ENCODE measurements around the gene DNAJC16. TPM values are rescaled to one million over a fixed set of nuclear protein-coding genes. Genes with fewer than 3 reads are reported as not detected.

DNAJC16 gene
- total and polyA plus RNA-seq, 9 of the 15 experiments (the other 6 are each of a cell fraction or from before 2014, with no cell fraction given), result 6.9 to 16.8 (median 12.8) TPM

GRCh38 chr1:15526490-15527339 lies at the start of gene DNAJC16 (continued):
- TF ChIP-seq NKRF (IDR thresholded peaks at IDR 0.05; ENCODE audit: borderline replicate concordance) (peak; percentile 90), EP300 (IDR thresholded peaks at IDR 0.05; ENCODE audit: low read length) (peak; percentile 34), STAT5A (IDR thresholded peaks at IDR 0.05; ENCODE audit: borderline replicate concordance, low read length) (peak; percentile 28; the same call in 1 of the 2 replicates), GTF2E2 (tag; IDR thresholded peaks at IDR 0.05) (peak; percentile 77; the same call in 1 of the 2 replicates), L3MBTL2 (IDR thresholded peaks at IDR 0.05) (peak; percentile 74), ZBTB2 (IDR thresholded peaks at IDR 0.05) (peak; percentile 84), ZBTB5 (IDR thresholded peaks at IDR 0.05) (no peak), LARP7 (IDR thresholded peaks at IDR 0.05) (no peak), ZNF316 (IDR thresholded peaks at IDR 0.05) (peak; percentile 47), E2F3 (CRISPR knock-in tag; IDR thresholded peaks at IDR 0.05) (0 out of 2 replicates have a peak, but pooled peaks have one; percentile 31)
- TF ChIP-seq, protein P1, sequence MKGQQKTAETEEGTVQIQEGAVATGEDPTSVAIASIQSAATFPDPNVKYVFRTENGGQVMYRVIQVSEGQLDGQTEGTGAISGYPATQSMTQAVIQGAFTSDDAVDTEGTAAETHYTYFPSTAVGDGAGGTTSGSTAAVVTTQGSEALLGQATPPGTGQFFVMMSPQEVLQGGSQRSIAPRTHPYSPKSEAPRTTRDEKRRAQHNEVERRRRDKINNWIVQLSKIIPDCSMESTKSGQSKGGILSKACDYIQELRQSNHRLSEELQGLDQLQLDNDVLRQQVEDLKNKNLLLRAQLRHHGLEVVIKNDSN (CRISPR knock-in tag; IDR thresholded peaks at IDR 0.05), result peak; percentile 100
- TF ChIP-seq, protein P2, sequence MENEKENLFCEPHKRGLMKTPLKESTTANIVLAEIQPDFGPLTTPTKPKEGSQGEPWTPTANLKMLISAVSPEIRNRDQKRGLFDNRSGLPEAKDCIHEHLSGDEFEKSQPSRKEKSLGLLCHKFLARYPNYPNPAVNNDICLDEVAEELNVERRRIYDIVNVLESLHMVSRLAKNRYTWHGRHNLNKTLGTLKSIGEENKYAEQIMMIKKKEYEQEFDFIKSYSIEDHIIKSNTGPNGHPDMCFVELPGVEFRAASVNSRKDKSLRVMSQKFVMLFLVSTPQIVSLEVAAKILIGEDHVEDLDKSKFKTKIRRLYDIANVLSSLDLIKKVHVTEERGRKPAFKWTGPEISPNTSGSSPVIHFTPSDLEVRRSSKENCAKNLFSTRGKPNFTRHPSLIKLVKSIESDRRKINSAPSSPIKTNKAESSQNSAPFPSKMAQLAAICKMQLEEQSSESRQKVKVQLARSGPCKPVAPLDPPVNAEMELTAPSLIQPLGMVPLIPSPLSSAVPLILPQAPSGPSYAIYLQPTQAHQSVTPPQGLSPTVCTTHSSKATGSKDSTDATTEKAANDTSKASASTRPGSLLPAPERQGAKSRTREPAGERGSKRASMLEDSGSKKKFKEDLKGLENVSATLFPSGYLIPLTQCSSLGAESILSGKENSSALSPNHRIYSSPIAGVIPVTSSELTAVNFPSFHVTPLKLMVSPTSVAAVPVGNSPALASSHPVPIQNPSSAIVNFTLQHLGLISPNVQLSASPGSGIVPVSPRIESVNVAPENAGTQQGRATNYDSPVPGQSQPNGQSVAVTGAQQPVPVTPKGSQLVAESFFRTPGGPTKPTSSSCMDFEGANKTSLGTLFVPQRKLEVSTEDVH (IDR thresholded peaks at IDR 0.05; ENCODE audit: low read depth, partially characterized antibody), result peak; percentile 59
- TF ChIP-seq, protein P3, sequence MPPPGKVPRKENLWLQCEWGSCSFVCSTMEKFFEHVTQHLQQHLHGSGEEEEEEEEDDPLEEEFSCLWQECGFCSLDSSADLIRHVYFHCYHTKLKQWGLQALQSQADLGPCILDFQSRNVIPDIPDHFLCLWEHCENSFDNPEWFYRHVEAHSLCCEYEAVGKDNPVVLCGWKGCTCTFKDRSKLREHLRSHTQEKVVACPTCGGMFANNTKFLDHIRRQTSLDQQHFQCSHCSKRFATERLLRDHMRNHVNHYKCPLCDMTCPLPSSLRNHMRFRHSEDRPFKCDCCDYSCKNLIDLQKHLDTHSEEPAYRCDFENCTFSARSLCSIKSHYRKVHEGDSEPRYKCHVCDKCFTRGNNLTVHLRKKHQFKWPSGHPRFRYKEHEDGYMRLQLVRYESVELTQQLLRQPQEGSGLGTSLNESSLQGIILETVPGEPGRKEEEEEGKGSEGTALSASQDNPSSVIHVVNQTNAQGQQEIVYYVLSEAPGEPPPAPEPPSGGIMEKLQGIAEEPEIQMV (tag; conservative IDR thresholded peaks at IDR 0.05; ENCODE audit: low read depth), result peak; percentile 83; the same call in 1 of the 2 replicates

Data from K562 (cell line).